Measurements from ENCODE around the gene GCHFR.

GCHFR gene

DNA sequence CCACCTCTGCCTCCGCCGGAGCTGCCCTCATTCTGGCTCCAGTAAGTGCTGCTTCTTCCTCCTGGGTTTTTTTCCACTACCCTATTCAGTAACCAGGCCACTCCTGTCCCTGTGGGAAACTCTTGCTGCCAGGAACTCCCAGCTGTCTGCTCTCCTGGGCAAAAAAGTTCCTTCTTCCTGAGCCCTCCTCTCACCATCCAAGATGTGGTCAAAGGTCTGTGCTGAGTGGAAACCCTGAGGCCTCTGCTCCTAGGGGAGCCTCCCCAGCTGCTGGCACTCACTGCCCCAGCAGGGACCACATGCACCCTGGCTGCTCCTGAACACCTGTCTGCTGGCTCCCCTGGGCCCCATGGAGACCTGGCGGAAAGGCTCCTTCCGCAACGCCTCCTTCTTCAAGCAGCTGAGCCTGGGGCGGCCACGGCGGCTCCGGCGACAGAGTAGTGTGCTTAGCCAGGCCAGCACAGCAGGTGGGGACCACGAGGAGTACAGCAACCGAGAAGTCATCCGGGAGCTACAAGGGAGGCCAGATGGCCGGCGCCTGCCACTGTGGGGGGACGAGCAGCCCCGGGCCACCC lies 6.4 kb downstream of the GCHFR start:
- no peak for TF ChIP-seq CTCF (IDR thresholded peaks at IDR 0.05; ENCODE audit: low read depth, low read length, missing control alignments)

GRCh38 chr15:40771242-40771641 lies 7.4 kb downstream of the GCHFR start:
- H3K4me3 ChIP-seq (ENCODE audit: low read depth, low read length), result no peak overlapping the region
- DNase-seq (ENCODE audit: low read depth), result no peak
- TF ChIP-seq CTCF (IDR thresholded peaks at IDR 0.05; ENCODE audit: low read depth, low read length, missing control alignments), result no peak

More for the DNA sequence above, 6.4 kb downstream of the GCHFR start:
- no peak for DNase-seq (ENCODE audit: low read depth)
- H3K4me3 ChIP-seq (ENCODE audit: low read depth, low read length), result no peak overlapping the region

DNA sequence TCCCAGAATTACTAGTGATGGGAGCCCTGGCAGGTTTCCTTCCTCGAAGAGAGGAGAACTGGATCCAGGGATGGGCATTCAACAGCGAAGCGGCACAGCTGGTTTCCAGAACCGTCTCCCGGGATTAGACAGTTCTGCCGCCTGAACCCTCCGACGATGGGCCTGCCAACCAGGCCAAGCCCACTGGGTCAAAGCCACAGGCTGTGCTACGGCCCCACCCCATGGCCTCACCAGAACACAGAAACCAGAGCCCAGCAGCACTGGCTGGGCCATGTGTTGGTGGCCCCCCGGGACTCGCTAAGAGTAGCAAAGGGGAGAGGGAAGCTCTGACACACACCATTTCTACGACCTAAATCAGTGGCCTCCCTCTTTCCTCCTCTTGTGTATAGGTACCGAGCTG lies 8.1 kb downstream of the GCHFR start:
- H3K4me3 ChIP-seq (ENCODE audit: low read depth, low read length), result no peak overlapping the region
- no peak for TF ChIP-seq CTCF (IDR thresholded peaks at IDR 0.05; ENCODE audit: low read depth, low read length, missing control alignments)
- DNase-seq (ENCODE audit: low read depth), result no peak

GRCh38 chr15:40773496-40773895 lies 9.6 kb downstream of the GCHFR start:
- no peak for DNase-seq (ENCODE audit: low read depth)
- no peak overlapping the region for H3K4me3 ChIP-seq (ENCODE audit: low read depth, low read length)
- no peak for TF ChIP-seq CTCF (IDR thresholded peaks at IDR 0.05; ENCODE audit: low read depth, low read length, missing control alignments)

- no peak for DNase-seq (ENCODE audit: low read depth)
- TF ChIP-seq CTCF (IDR thresholded peaks at IDR 0.05; ENCODE audit: low read depth, low read length, missing control alignments), result no peak
- H3K4me3 ChIP-seq (ENCODE audit: low read depth, low read length), result no peak overlapping the region
Observed at GRCh38 chr15:40773902-40774301, 10.0 kb downstream of the GCHFR start.

DNA sequence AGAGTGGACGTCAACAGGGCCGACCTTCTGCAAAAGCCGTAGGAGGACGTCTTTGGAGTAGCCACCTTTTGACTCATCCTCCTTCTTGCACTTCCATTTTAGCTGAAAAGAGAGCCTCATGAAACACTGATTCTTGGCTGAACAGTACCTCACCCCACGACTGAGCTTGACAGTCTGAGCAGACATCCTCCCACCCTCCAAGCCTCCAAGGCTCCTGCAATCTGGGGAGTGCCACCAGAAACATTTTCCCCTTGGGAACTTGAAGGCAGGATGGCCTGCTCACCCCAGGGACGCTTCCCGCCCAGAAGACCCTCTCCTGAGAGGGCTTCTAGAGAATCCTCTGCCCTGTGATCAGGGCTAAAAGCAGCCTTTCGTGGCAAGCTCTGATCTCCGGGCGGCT lies 11.1 kb downstream of the GCHFR start:
- TF ChIP-seq CTCF (IDR thresholded peaks at IDR 0.05; ENCODE audit: low read depth, low read length, missing control alignments), result no peak
- no peak overlapping the region for H3K4me3 ChIP-seq (ENCODE audit: low read depth, low read length)
- DNase-seq (ENCODE audit: low read depth), result no peak

DNA sequence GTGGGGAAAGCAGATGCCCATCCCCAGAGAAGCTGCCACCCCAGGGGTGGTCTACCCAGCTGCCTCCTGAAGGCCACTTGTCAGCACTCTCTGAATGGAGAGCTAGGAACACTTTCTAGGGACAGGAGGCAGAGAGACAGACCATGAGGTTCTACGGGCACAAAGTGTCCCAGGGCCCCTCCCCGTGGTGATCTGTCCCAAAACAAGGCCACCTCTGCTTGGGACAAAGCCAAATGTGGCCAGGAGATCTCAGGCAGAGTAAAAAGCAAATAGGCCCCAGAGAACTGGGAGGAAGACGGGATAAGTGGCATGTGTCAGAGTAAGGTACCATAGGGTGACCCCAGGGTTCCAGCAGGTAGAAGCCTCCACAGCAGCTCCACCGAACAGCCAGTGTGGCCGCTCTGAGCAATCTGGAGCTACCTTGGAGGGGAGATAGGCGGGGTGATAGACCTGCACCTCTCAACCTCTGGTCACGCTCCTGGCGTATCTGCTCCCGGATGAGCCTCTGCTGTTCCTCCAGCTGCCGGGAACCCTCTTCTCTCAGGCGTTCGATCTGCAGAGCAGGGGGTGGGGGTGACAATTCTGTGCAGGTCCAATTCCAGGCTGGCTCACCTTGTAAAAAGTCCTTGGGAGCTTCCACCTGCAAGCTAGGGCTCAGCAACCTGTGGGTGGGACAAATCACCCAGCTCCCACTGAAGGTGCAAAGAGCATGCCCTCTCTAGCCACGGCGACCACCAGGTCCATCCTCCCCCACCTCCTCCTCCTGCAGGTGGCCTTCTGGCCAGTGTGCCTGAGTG lies 12.1 kb downstream of the GCHFR start:
- no peak overlapping the region for H3K4me3 ChIP-seq (ENCODE audit: low read depth, low read length)
- TF ChIP-seq CTCF (IDR thresholded peaks at IDR 0.05; ENCODE audit: low read depth, low read length, missing control alignments), result no peak
- DNase-seq (ENCODE audit: low read depth), result no peak

Data from GM12864 (cell line).